Measurements from ENCODE around the gene RAP1GAP.

The RAP1GAP gene

DNA sequence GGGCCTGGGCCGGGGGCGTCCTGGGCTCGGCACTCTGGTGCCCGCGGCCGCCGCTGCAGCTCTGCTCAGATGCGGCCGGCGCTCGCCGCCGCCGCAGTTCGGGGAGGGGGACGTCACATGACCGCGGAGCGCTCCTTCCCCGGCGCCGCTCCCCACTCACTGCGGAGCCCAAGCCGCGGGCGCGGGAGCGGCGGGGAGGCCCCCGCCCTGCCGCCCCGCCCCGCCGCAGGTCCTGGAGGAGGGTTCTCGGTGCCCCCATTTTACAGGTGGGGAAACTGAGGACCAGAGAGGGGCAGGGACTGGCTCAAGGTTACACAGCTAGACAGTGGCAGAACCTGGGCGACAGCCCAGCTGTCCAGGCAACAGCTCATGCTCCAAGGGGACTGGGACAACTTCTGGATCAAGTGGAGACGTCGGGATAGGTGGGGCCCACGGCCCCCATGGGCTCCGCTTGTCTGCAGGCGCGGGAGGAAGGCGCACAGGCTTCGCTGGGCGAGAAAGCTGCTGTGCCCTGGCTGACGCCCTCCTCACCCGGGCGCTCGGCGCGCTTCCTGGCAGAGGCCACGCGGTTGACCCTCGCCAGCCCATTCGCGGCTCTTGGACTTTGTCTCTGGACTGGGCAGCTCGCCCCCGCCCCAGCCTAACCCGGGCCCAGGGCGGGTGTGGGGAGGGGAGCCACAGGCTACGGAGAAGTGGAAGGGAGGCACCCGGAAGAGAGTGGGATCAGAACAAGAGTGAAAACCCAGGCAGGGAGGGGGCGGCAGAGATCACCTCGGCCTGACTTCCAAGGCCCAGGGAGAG, at the start of gene RAP1GAP:
TSS of gene RAP1GAP (minus strand) at position 100 of the 801 bp plus-strand sequence. CDS start 49,325 bp downstream, outside the sequence.
- no peak for DNase-seq

DNA sequence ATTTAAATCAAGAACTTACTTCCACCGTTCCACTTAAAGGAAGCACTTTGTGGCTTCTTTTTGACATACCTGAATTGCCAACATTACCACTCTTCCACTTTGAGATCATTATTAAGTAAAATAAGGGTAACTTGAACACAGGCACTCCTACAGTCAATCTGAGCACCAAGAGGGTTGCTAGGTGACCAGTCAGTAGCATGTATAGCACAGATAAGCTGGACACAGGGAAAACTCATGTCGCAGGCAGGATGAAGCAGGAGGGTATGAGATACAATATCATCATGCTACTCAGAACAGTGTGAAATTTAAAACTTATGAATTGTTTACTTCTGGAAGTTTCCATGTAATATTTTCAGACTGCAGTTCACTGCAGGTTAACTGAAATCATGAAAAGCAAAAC, 47.0 kb upstream of the RAP1GAP start:
- DNase-seq = no peak

DNA sequence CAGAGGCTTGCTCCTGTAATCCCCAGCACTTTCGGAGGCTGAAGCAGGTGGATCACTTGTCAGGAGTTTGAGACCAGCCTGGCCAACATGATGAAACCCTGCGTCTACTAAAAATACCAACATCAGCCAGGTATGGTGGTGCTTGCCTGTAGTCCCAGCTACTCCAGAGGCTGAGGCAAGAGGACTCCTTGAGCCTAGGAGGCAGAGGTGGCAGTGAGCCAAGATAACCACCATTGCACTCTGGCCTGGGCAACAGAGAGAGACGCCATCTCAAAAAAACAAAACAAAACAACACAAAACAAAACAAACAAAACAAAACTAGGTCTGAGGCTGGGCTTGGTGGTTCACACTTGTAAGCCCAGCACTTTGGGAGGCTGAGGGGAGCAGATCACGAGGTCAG, 38.7 kb upstream of the RAP1GAP start:
- no peak for DNase-seq

DNA sequence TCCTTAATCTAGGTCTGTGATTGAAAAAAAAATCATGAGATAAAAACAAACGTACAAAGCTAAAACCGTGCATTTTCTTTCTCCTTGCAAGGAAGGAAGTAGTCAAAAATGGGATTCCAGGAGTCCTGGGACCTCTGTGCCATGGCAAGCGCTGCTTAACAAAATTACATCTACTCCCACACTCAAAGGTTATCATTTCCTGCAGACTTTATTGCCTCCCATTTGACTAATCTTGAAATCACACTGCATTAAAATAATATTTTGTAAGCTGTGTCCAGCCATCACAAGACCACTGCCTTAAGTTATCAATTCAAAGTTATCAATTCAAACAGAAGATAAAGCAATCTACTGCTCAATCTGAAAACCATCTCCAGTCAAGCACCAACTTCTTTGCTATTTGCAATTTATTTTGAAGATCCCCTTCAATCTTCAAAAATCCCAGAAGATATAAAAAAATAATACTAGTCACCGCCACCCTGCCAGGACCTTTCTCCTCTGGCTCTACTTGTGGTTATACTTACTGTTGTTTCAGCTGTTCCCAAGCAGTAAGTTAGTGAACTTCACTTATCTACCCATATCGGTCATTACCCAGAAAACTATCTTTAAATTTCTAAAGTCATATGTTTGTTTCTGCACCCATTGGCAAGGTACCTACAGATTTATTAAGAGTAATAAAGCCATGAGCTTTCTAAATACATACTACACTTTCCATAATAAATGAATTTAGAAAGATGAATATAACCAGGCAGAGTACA, 38.1 kb upstream of the RAP1GAP start:
- DNase-seq = no peak

DNA sequence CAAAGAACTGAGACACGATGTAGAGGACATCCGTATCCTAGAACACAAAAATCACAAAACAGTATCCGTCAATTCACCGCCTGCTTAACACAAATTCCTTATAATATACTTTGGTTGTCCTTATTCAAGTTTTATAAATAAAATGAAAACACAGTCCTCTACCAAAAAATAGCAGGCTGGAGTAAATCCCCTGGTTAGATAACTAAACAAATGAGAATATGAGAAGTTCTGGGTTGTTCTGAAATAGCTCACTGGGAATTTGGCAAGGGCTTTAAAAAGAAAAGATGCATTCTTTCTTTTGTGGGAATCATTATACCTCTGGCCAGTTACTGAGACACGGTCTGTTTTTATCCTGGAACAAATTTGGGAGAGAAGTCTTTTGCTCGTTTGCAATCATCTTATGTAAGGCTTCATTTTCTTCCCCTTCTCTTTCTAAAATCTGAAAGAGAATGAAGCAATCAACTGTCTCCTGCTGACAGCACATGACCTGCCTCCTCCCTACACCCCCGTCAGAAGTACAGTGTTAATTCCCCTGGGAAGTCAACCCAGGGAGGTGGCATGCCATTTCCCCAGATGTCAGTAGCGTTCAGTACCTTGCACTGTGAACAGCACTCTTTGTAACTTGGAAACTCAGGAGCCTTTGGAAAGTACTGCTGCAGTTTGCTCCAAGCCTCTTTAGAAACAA, 37.1 kb upstream of the RAP1GAP start:
- no peak for DNase-seq

DNA sequence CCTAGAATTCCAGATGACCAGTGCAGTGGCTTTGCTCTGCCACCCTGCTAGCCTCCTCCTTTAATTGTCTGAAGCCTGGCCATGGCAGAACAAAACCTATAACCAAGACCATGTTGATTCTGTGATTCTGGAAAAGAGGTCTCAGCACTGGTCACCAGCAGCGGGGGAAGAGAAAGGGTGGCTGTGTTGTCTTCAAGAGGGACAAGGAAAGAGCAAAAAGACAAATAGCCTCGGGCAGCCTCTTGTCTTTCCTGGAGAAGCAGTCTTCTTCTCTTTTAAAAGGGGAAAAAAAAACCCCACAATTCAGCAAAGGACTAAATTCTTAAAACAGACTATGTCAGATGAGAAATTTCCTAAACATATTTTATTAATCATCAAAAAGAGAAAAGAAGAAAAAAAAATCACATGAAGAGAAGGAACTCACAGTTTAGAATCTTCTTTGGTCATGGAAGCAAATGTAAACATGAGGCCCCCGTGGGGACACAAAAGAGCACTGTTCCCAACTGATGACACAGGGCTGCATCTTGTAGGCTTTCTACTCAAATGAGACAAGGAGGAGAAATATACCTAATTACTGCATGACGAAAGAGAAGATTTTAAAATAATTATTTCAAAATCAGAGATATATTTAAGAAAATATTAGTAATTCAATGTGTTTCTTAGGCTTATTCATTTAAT, 36.3 kb upstream of the RAP1GAP start:
- no peak for DNase-seq

DNA sequence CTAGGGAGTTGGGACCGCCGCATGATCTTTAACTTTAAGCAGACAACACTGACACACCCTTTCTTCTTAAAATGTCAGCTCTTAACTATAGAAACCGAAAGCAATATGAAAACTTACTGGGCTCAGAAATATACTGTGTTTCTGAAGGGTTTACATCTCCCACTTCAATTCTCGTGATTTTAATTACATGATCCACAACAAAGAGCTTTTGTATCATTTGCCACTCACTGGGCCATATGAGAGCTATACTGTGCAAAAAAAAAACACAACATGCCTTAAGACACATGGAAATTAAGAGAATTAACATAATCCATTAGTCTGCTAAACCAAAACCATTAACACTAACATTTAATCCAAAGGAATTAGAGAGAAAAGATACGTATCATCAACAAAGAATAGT, 35.0 kb upstream of the RAP1GAP start:
- DNase-seq = no peak

DNA sequence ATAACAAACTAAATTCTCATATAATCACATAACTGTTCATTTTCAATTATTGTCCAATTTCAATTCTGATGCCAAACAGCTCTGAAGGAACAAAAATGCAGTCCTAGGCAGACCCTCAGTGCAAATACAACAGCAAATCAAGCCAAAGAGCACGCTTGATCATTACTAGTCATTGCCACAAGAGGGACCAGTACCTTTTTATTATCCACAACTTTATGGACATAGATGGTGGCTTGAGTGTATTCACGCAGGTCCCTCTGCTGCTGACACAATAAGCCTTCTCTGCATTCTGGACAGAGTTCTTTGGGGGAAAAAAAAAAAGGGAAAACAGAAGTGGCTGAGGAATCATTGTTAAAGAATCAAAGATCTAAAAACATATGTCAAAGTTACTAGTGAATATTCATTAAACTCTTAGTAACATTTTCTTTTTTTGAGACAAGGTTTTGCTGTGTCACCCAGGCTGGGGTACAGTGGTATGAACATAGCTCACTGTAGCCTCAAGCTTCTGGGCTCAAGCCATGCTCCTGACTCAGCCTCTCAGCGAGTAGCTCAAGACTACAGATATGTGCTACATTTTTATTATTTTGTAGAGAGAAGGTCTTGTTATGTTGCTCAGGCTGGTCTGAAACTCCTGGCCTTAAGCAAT, 34.3 kb upstream of the RAP1GAP start:
- DNase-seq = no peak

DNA sequence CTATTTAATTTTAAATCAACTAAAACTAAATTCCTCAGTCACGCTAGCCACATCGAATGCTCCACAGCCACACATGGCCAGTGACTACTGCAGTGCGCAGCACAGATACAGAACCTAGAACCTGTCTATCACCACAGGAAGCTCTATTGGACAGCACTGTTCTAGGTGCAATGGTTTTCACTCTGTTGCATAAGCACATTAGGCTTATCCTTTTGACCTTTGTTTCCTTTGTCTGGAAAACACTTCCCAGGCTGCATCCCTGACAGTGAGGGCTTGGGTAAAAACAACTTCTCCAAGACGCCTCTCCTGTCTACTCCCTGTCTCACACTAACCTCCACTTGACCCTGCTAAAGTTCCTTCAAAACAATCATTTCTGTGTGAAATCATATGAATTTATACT, 33.6 kb upstream of the RAP1GAP start:
- DNase-seq = no peak

DNA sequence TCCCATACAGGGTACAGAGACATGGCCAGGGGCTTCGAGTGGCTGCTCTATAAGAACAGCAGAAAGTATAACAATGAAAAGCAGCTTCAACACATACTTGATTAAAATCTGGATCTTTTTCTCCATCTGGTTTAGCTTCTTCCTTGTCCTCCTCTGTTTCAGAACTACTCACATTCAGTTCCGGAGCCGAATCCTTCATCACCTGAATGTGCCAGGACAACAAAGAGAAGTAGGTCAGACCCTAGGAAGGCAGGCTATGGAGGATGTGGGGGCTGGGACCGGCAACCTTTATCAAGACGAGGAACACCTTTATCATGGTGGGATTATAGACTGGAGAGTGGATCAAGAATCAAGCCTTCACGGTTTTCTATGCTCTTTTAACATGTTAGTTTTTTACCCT, 32.2 kb upstream of the RAP1GAP start:
- DNase-seq = no peak

DNA sequence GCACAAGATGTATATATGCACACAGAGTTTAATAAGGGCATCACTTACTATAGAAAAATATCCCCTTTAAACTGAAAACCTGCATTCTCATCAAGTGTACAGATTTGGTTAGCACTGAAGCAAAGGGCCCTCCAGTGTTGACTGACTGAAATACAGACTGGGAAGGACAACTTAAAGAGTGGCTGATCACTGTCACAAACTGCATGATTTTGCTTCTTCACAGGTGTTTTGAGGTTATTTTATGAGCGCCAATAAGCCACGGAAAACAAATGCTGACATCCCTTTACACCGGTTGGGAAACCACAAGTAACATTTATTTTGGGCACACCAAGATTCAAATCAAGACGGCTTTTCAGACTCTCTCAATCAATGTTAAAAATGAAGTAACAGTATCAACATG, 30.9 kb upstream of the RAP1GAP start:
- DNase-seq = no peak

DNA sequence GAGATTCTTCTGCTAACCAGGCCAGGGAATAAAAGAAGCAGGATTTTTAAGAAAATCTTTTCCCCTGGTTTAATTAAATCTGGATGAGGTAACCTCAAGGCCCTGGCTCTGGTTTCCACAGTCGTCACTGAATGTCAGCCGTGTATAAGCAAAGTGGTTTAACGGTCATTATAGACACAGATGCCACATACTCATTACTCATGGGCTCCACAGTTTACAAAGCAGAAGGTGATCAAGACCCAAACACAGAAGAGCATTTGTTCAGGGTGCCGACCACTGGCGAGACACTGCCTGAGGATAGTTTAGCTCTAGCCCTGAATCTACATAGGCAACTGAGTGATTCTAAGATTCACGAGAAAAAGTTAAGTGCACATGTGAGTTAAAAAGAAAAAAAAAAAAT, 27.8 kb upstream of the RAP1GAP start:
- no peak for DNase-seq

DNA sequence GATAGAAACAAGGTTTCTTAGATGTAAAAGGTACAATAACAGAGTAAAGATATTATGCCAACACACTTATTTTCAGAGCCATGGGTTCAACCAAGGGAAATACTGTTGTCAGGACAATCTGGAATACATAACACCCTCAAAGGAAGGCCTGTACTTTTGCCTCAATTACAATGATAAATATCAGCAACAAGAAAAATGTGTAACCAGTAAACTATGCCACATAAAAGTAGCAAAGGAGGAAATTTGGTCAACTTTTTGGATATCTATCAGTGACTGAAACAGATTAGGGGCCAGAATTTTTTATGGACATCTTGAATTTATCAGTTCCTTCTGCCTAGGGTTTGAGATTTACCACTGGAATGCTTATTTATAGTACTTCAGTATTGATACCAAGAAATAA, 24.6 kb upstream of the RAP1GAP start:
- DNase-seq = no peak

DNA sequence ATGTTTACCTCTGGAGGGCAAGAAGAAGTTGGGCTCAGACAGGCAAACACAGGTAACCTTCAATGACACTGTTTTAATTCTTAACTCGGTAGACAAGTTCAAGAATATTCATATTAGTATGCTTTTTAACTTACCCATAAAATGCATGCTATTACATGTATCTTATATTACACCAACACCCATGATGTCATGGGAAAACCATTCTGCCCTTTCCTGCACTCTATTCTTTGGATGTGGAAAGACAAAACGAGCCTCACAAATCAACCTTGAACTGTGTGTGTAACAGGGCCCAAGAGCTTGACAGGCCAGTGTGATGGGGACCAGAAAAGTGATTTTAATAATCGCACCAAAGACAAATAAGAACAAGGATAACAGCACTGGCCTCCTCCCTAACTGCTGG, 22.6 kb upstream of the RAP1GAP start:
- no peak for DNase-seq

DNA sequence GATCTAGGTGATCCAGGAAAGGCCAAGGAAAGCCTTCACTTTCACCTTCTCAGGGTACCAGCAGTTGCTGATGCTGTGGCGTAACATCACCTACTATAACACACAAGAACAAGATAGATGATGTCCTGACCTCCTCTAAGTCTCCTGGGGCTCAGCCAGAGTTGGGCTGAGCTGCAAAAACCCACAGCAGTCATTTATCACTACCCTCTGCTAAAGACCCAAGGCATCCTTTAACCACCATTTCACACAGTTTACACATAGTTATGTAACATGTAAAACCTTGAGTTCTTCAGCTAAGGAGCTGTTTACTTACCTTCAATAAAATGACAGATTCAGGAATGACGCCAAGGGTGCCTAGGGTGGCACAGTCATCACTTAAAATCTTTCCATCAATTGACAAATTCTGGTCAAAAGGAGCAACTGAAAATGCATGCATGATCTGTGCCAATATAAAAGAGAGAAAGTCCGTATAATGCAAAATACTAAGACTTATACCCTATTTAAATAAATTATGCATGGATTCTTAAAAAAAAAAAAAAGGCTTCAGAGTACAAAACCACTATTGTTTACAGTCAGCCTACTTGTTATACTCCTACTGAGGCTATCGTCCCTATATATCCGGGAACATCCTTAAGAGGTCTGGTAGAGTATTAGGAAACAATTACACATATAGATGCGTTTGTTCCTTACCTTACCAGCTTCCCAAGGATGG, 20.7 kb upstream of the RAP1GAP start:
- DNase-seq = no peak

DNA sequence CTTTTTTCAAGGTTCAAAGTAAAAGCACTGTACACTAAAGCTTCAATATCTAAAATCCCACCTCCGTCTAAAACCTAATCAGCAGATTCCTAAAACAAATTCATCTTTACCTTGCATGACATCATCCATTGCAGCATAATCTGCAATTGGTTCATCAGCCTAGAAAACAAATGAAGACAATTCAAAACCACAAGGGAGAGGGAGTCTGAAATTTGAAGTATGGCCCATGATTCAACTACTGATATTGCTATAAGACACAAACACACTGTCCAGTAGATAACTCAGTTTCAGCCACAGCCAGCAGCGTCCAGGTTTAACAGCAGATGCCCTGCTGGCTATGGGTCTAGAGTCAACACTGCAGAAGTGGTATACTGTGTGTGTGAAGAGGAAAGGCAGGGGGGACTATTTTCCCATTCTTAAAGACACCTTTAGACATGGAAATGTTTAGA, 17.9 kb upstream of the RAP1GAP start:
- no peak for DNase-seq

DNA sequence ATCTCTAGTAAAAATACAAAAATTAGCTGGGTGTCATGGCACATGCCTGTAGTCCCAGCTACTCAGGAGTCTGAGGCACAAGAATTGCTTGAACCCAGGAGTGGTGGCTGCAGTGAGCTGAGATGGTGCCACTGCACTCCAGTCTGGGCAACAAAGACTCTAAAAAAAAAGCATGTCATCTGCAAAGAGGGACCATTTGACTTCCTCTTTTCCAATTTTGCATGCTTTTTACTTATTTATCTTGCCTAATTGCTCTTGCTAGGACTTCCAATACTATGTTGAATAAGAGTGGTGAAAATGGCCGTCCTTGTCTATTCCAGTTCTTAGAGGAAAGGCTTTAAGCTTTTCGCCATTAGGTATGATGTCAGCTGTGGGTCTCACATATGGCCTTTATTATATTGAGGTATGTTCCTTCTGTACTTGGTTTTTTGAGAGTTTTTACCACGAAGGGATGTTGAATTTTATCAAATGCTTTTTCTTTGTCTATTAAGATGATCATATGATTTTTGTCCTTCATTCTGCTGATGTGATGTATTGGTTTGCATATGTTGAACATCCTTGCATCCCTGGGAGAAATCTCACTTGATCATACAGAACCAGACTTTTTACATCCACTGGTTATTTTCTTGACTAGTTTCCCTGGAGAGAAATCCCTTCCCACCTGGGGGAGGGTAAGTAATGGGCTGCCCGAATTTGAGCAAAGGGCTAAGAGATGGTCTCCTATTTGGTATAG, 17.0 kb upstream of the RAP1GAP start:
- no peak for DNase-seq

DNA sequence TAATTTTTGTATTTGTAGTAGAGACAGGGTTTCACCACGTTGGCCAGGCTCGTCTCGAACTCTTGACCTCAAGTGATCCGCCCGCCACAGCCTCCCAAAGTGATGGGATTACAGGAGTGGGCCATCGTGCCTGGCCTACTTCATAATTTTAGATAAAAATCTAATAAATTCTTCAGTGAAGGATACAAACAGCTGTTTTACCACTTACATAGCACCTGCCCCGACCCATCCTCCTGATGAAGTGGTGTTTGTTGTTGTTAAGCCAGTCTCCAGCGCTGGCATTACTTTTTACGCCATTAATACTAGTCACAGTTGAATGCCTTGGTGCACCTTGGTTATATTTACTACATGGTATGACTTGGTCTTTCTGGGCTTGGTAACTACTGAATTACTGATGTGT, 12.3 kb upstream of the RAP1GAP start:
- no peak for DNase-seq

DNA sequence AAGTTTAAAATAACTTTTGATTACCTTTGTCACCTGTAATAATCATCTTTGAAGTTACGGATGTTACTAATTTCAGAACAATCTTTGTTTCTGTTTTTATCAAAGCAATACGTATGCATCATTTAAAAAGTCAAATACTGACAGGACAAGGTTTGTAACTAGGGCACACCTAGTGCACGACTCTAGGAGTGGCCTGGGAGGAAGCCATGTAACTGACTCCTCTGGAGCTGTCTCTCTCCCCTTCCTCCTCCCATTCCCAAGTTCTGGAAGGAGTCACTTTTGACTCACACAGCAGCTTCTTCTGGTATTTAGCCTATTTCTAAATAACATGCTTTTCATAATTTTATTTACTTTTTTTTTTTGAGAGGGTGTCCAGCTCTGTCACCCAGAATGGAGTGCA, 11.8 kb upstream of the RAP1GAP start:
- DNase-seq = no peak

DNA sequence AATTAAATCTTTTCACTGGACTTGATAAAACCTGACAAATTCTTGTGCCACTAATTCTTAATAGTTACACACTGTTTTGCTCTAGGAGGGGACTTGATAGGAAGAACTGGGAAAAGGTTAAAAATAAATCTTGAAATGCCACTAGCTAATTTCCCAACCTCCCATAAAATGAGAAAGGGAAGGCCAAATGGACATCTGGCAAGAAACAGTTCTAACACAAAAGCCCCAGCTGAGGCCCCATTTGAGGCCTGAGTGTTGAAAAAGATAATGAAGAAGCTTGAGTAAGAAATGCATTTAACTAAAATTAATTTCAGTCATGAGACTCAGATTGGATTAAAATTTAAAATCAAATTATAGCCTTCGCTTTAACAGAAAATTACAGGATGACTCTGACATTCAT, 11.2 kb upstream of the RAP1GAP start:
- no peak for DNase-seq

DNA sequence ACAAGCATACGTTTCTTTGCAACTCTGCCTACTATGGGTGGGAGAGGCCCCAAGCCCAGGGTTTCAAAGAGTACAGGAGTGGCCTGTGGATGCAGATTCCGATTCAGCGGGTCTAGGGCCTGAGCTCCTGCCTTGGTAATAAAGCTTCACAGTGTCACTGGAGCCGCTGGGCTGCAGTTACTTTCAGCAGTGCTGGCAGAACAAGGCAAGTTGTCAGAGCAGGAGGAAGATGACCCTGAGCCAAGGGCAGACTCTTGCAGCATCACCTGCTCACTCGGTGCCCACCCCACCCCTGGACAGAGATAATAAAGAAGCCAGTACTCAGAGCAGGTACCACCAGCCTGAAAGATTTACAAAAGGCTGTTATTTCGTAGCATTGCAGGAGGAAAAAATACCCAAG, 8.0 kb upstream of the RAP1GAP start:
- DNase-seq = no peak

Data from T1000 (cell line).